ENCODE measurements around the gene BCL2A1. TPM values are rescaled to one million over a fixed set of nuclear protein-coding genes. Genes with fewer than 3 reads are reported as not detected.

Gene BCL2A1
- total RNA-seq, 1 experiment from 2014 or later: not detected

- H3K9me3 Mint-ChIP-seq (ENCODE audit: low read depth, unreplicated experiment): no peaks in the 10 kb centered on the region
- no peaks in the 10 kb centered on the region for H3K4me1 Mint-ChIP-seq (ENCODE audit: low read depth, unreplicated experiment)
- TF ChIP-seq, protein P1, sequence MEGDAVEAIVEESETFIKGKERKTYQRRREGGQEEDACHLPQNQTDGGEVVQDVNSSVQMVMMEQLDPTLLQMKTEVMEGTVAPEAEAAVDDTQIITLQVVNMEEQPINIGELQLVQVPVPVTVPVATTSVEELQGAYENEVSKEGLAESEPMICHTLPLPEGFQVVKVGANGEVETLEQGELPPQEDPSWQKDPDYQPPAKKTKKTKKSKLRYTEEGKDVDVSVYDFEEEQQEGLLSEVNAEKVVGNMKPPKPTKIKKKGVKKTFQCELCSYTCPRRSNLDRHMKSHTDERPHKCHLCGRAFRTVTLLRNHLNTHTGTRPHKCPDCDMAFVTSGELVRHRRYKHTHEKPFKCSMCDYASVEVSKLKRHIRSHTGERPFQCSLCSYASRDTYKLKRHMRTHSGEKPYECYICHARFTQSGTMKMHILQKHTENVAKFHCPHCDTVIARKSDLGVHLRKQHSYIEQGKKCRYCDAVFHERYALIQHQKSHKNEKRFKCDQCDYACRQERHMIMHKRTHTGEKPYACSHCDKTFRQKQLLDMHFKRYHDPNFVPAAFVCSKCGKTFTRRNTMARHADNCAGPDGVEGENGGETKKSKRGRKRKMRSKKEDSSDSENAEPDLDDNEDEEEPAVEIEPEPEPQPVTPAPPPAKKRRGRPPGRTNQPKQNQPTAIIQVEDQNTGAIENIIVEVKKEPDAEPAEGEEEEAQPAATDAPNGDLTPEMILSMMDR (IDR thresholded peaks at IDR 0.05; ENCODE audit: unreplicated experiment): no peak
- intact Hi-C loops (cut with micrococcal nuclease; ENCODE audit: unreplicated experiment): no loop called here
- DNase-seq: no peak
- H3K36me3 Mint-ChIP-seq (ENCODE audit: insufficient read depth, unreplicated experiment): no peaks in the 10 kb centered on the region
- H3K4me3 Mint-ChIP-seq (ENCODE audit: low read depth, unreplicated experiment): no peak overlapping the region
- CTCF ChIA-PET: interaction anchor here (0.6 kb wide), 2 partner anchors 9 to 648 kb away, joined by 3 to 8 read pairs; no protein-coding TSS in a partner anchor
- peak overlapping the region; percentile 22 for H3K27ac Mint-ChIP-seq (ENCODE audit: unreplicated experiment)
- no peaks in the 10 kb centered on the region for H3K27me3 Mint-ChIP-seq (ENCODE audit: unreplicated experiment)
- BruUV-seq (replicated peaks): no TSS peak
Measured at GRCh38 chr15:80003171-80003570, 32.2 kb upstream of the BCL2A1 start.

GRCh38 chr15:80002267-80002666, 31.3 kb upstream of the BCL2A1 start:
- Mint-ChIP-seq H3K4me1 (ENCODE audit: low read depth, unreplicated experiment) (no peaks in the 10 kb centered on the region), H3K36me3 (ENCODE audit: insufficient read depth, unreplicated experiment) (no peaks in the 10 kb centered on the region), H3K27me3 (ENCODE audit: unreplicated experiment) (no peaks in the 10 kb centered on the region), H3K9me3 (ENCODE audit: low read depth, unreplicated experiment) (no peaks in the 10 kb centered on the region), H3K4me3 (ENCODE audit: low read depth, unreplicated experiment) (no peak overlapping the region), H3K27ac (ENCODE audit: unreplicated experiment) (no peak overlapping the region)
- CTCF ChIA-PET: interaction anchor here (0.6 kb wide), 2 partner anchors 10 to 647 kb away, joined by 3 to 8 read pairs; no protein-coding TSS in a partner anchor
- TF ChIP-seq, protein P1 (IDR thresholded peaks at IDR 0.05; ENCODE audit: unreplicated experiment): no peak
- BruUV-seq (replicated peaks): no TSS peak
- DNase-seq: no peak
- intact Hi-C loops (cut with micrococcal nuclease; ENCODE audit: unreplicated experiment): no loop called here

DNA sequence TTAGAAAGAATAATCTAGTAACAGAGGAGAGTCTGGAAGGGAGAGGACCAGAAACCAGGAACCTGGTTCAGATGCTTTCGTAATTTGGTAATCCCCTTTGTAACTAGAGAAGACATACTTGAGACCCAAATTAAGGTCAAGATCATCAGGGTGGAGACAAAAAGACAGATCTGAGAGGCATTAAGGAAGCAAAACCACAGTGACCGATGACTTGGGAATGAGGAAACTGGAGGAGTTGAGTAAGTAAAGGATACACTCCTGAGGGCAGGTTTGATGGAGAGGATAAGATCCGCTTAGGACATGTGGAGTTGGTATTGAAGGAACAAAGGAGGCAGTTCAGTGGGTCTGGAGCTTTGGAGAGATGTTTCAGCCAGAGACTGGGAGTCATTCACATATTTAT, 23.6 kb upstream of the BCL2A1 start:
- peaks cover 20% of the 10 kb centered on the region for H3K4me1 Mint-ChIP-seq (ENCODE audit: low read depth, unreplicated experiment)
- no TSS peak for BruUV-seq (replicated peaks)
- H3K27me3 Mint-ChIP-seq (ENCODE audit: unreplicated experiment): peaks cover 3% of the 10 kb centered on the region
- peak overlapping the region; percentile 7 for H3K27ac Mint-ChIP-seq (ENCODE audit: unreplicated experiment)
- TF ChIP-seq, protein P1 (IDR thresholded peaks at IDR 0.05; ENCODE audit: unreplicated experiment): no peak
- peak; percentile 39 for DNase-seq
- H3K9me3 Mint-ChIP-seq (ENCODE audit: low read depth, unreplicated experiment): no peaks in the 10 kb centered on the region
- H3K4me3 Mint-ChIP-seq (ENCODE audit: low read depth, unreplicated experiment): no peak overlapping the region
- H3K36me3 Mint-ChIP-seq (ENCODE audit: insufficient read depth, unreplicated experiment): no peaks in the 10 kb centered on the region
- intact Hi-C loops (cut with micrococcal nuclease; ENCODE audit: unreplicated experiment): loop anchor here (5.0 to 10.0 kb wide), 2 partner anchors 97 to 400 kb away; partner anchors contain the start of gene MTHFS
- CTCF ChIA-PET: interaction anchor here (0.7 kb wide), 1 partner anchor 37 kb away, joined by 3 read pairs; no protein-coding TSS in a partner anchor

DNA sequence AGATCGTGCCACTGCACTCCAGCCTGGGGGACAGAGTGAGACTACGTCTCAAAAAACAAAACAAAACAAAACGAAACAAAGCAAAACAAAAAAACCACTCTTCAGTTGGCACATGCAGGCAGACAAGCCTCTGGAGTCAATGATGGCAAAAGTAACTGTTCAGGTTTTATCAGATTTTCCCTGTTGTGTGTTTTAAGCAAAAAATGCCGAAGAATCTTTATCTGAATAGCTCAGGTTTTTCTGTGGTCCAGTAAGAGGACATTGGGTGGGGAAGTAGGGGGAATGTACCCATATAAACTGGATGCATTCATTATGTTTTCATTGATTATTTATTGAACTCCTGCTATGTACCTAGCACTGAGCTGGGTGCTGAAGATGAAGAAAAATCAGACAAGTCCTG, 20.8 kb upstream of the BCL2A1 start:
- peaks cover 20% of the 10 kb centered on the region for H3K4me1 Mint-ChIP-seq (ENCODE audit: low read depth, unreplicated experiment)
- no TSS peak for BruUV-seq (replicated peaks)
- TF ChIP-seq, protein P1 (IDR thresholded peaks at IDR 0.05; ENCODE audit: unreplicated experiment): no peak
- no peak for DNase-seq
- intact Hi-C loops (cut with micrococcal nuclease; ENCODE audit: unreplicated experiment): loop anchor here (1.0 to 10.0 kb wide), 4 partner anchors 95 to 611 kb away; partner anchors contain the start of gene MTHFS
- no peaks in the 10 kb centered on the region for H3K36me3 Mint-ChIP-seq (ENCODE audit: insufficient read depth, unreplicated experiment)
- H3K9me3 Mint-ChIP-seq (ENCODE audit: low read depth, unreplicated experiment): no peaks in the 10 kb centered on the region
- H3K27me3 Mint-ChIP-seq (ENCODE audit: unreplicated experiment): peaks cover 15% of the 10 kb centered on the region
- CTCF ChIA-PET: no interaction called here
- H3K4me3 Mint-ChIP-seq (ENCODE audit: low read depth, unreplicated experiment): no peak overlapping the region
- no peak overlapping the region for H3K27ac Mint-ChIP-seq (ENCODE audit: unreplicated experiment)
